Kidney (tissue), 14 donors: ENCODE data around the gene C2orf76. TPM values are rescaled to one million over a fixed set of nuclear protein-coding genes. Genes with fewer than 3 reads are reported as not detected.
"Not testable (repeated sequence)": the region's sequence is repeated elsewhere in the genome, so short reads cannot be mapped to it uniquely, and the experiment has no call there.

Experiments
- DNase-seq, 5 donors: peaks; one replicate each; pipeline ENCODE4 v3.0.0-alpha.2; 2013 to 2020
- FAIRE-seq: peaks from 2 replicates; lab custom pipeline; 2012; peaks lifted over from hg19 to GRCh38; lab: Jason Lieb, UNC
- H3K27ac ChIP-seq, 2 donors: one replicate each; pipeline ENCODE4 v1.7.0; 2013; ENCODE audit warnings: low read depth in 2 of 2, low read length in 2 of 2, inconsistent platforms in 1 of 2
- H3K27me3 ChIP-seq: one replicate; pipeline ENCODE4 v1.7.1; 2013; ENCODE audit warnings: low read length, inconsistent platforms; ENCODE audit not compliant: control insufficient read depth, insufficient read depth
- H3K36me3 ChIP-seq, 3 donors: one replicate each; pipeline versions ENCODE4 v1.7.0 to v1.7.1; 2013; ENCODE audit warnings: low read length in 3 of 3, control low read depth in 1 of 3, inconsistent platforms in 1 of 3; ENCODE audit not compliant: insufficient read depth in 3 of 3, control insufficient read depth in 2 of 3
- H3K4me1 ChIP-seq, 3 donors: one replicate each; pipeline versions ENCODE4 v1.7.0 to v1.7.1; 2013; ENCODE audit warnings: low read length in 3 of 3, inconsistent platforms in 1 of 3, low read depth in 1 of 3; ENCODE audit not compliant: control insufficient read depth in 2 of 3, insufficient read depth in 2 of 3
- H3K4me3 ChIP-seq, 3 donors: one replicate each; pipeline versions ENCODE4 v1.7.0 to v1.8.1; 2013; ENCODE audit warnings: low read length in 3 of 3, control low read depth in 1 of 3, inconsistent platforms in 1 of 3
- H3K9ac ChIP-seq, 3 donors: one replicate each; pipeline versions ENCODE4 v1.7.0 to v1.7.1; 2013; ENCODE audit warnings: low read length in 3 of 3, control low read depth in 1 of 3, inconsistent platforms in 1 of 3
- H3K9me3 ChIP-seq, 3 donors: one replicate each; pipeline versions ENCODE4 v1.7.0 to v1.7.1; 2013; ENCODE audit warnings: low read length in 3 of 3, control low read depth in 1 of 3, inconsistent platforms in 1 of 3; ENCODE audit not compliant: control insufficient read depth in 2 of 3, insufficient read depth in 1 of 3
- CTCF ChIP-seq: IDR thresholded peaks from 3 replicates; pipeline ENCODE4 v1.5.1; 2012; ENCODE audit warnings: mild to moderate bottlenecking, moderate library complexity, borderline replicate concordance; ENCODE audit not compliant: insufficient read depth; ENCODE audit errors: extremely low read depth
- intact Hi-C: fragments of 100-400 bp; cut with DNase I; formaldehyde crosslinking; loops from one replicate; pipeline ENCODE4 v1.11.1; 2022
- polyA plus RNA-seq: library from polyadenylated mRNA; stranded (reverse); fragments of 350-450 nt; fragmentation: Illumina TruSeq; extraction: RNeasy Lipid Tissue Mini Kit (QIAGEN cat#74804); gene quantifications from one replicate; pipeline ENCODE4 v1.2.3, GENCODE V29; 2014; ENCODE audit warnings: low read depth, low replicate concordance; ENCODE audit not compliant: insufficient read depth
- total RNA-seq: library from RNA; stranded (reverse); fragmentation: NEBNext Ultra II Directional; extraction: Animal tissue kit (Norgen Biotek cat#: 25700); gene quantifications from one replicate; pipeline ENCODE4 v1.2.1, GENCODE V29; 2021
- donor health status: control.
- donor health status: control.
- donor health status: control.
- donor health status: control.
- donor health status: control.
- donor health status: DM: yes; HTN: yes; CAD: no.
- donor health status: Normal renal cell carcinoma (clear cell type).

C2orf76 gene
- total and polyA plus RNA-seq, 2 donors from 2014 or later, result 12.4 to 31.3 TPM

- intact Hi-C loops, result loop anchor here (10.0 kb wide), 1 partner anchor 65 kb away; no protein-coding TSS in a partner anchor
- Histone ChIP-seq H3K9ac (no peak overlapping the region), H3K4me1 (no peaks in the 10 kb centered on the region), H3K27me3 (no peaks in the 10 kb centered on the region), H3K4me3 (no peak overlapping the region), H3K9me3 (no peaks in the 10 kb centered on the region), H3K27ac (no peak overlapping the region), H3K36me3 (no peaks in the 10 kb centered on the region)
- TF ChIP-seq CTCF, result no peak
- FAIRE-seq, result no peak
- DNase-seq, result no peak
Observed at GRCh38 chr2:119279666-119280065, 87.0 kb downstream of the C2orf76 start.

- FAIRE-seq (no peak), DNase-seq (no peak)
- Histone ChIP-seq H3K9me3 (no peaks in the 10 kb centered on the region), H3K27ac (no peak overlapping the region), H3K27me3 (no peaks in the 10 kb centered on the region), H3K9ac (no peak overlapping the region), H3K4me1 (no peaks in the 10 kb centered on the region), H3K36me3 (no peaks in the 10 kb centered on the region), H3K4me3 (no peak overlapping the region)
- intact Hi-C loops, result no loop called here
- no peak for TF ChIP-seq CTCF
Observed at GRCh38 chr2:119278946-119279345, 87.7 kb downstream of the C2orf76 start.

- DNase-seq, H3K9ac ChIP-seq, H3K9me3 ChIP-seq, intact Hi-C loops, FAIRE-seq, H3K36me3 ChIP-seq, H3K27ac ChIP-seq, H3K27me3 ChIP-seq, H3K4me1 ChIP-seq, H3K4me3 ChIP-seq: not testable (repeated sequence)
Observed at GRCh38 chr2:119278385-119278784, 88.2 kb downstream of the C2orf76 start.

GRCh38 chr2:119276864-119277263 lies 89.8 kb downstream of the C2orf76 start:
- Histone ChIP-seq H3K4me3 (no peak overlapping the region), H3K36me3 (no peaks in the 10 kb centered on the region), H3K4me1 (no peaks in the 10 kb centered on the region), H3K27me3 (no peaks in the 10 kb centered on the region), H3K27ac (no peak overlapping the region), H3K9ac (no peak overlapping the region), H3K9me3 (no peaks in the 10 kb centered on the region)
- no peak for DNase-seq
- intact Hi-C loops, result no loop called here
- no peak for TF ChIP-seq CTCF
- FAIRE-seq, result no peak
